ENCODE measurements around the gene TMEM184B.
"Not testable (repeated sequence)": the region's sequence is repeated elsewhere in the genome, so short reads cannot be mapped to it uniquely, and the experiment has no call there.

Gene TMEM184B

GRCh38 chr22:38201711-38202436 is 70.9 kb downstream of the TMEM184B start, which contains the start of gene MAFF:
Gene MAFF (plus strand): TSS chr22:38201994. CDS start chr22:38213854, 11,860 bp downstream.
- DNase-seq = peak; percentile 75

- no peak for DNase-seq
Observed at GRCh38 chr22:38201371-38201710, 71.5 kb downstream of the TMEM184B start.

GRCh38 chr22:38199826-38200559 is 72.8 kb downstream of the TMEM184B start:
- no peak for DNase-seq

- DNase-seq = no peak
Observed at GRCh38 chr22:38196791-38197419, 75.9 kb downstream of the TMEM184B start.

GRCh38 chr22:38193580-38193979 is 79.2 kb downstream of the TMEM184B start:
- DNase-seq = no peak

- DNase-seq = no peak
Observed at GRCh38 chr22:38192475-38192863, 80.3 kb downstream of the TMEM184B start.

GRCh38 chr22:38191731-38192474 is 80.9 kb downstream of the TMEM184B start:
- no peak for DNase-seq

- no peak for DNase-seq
Observed at GRCh38 chr22:38191055-38191454, 81.8 kb downstream of the TMEM184B start.

- no peak for DNase-seq
Observed at GRCh38 chr22:38190581-38190980, 82.2 kb downstream of the TMEM184B start.

GRCh38 chr22:38189104-38189503 is 83.7 kb downstream of the TMEM184B start:
- no peak for DNase-seq

GRCh38 chr22:38187413-38188212 is 85.2 kb downstream of the TMEM184B start:
- DNase-seq = no peak

GRCh38 chr22:38186429-38186828 is 86.4 kb downstream of the TMEM184B start:
- no peak for DNase-seq

- no peak for DNase-seq
Observed at GRCh38 chr22:38184788-38185187, 88.0 kb downstream of the TMEM184B start.

- DNase-seq = peak; percentile 98
Observed at GRCh38 chr22:38181453-38182200, 91.2 kb downstream of the TMEM184B start, which contains the start of gene PLA2G6. Gene PLA2G6 (minus strand): TSS chr22:38181830. CDS start chr22:38169426, 12,404 bp downstream.

- no peak for DNase-seq
Observed at GRCh38 chr22:38180841-38181452, 91.9 kb downstream of the TMEM184B start.

GRCh38 chr22:38178605-38178937 is 94.2 kb downstream of the TMEM184B start:
- DNase-seq = not testable (repeated sequence)

- no peak for DNase-seq
Observed at GRCh38 chr22:38177926-38178604, 94.7 kb downstream of the TMEM184B start.

GRCh38 chr22:38177571-38177925 is 95.3 kb downstream of the TMEM184B start:
- not testable (repeated sequence) for DNase-seq

GRCh38 chr22:38177044-38177443 is 95.8 kb downstream of the TMEM184B start:
- no peak for DNase-seq

GRCh38 chr22:38176170-38176741 is 96.6 kb downstream of the TMEM184B start:
- DNase-seq = peak; percentile 43

All from GDM1 (cell line).